ENCODE results near the gene CMKLR1. TPM values are rescaled to one million over a fixed set of nuclear protein-coding genes. Genes with fewer than 3 reads are reported as not detected.

Gene CMKLR1
- total RNA-seq, 1 experiment from 2014 or later, result 0.66 TPM

GRCh38 chr12:108363165-108363564 lies 24.1 kb upstream of the CMKLR1 start:
- Histone ChIP-seq H2AFZ (ENCODE audit: low read length) (no peak overlapping the region), H3K9ac (ENCODE audit: extremely low read depth, insufficient read length, low read length) (no peak overlapping the region), H2AK5ac (ENCODE audit: insufficient read length, low read length) (no peak overlapping the region), H3K4me1 (ENCODE audit: insufficient read depth, low read length) (no peaks in the 10 kb centered on the region), H3K9me3 (ENCODE audit: control insufficient read depth, low read depth, low read length) (no peaks in the 10 kb centered on the region), H3T11ph (ENCODE audit: low read length) (no peak overlapping the region), H3K27ac (ENCODE audit: insufficient read length, low read depth, low read length) (no peak overlapping the region), H4K8ac (replicated peaks; ENCODE audit: insufficient read length, low read depth, low read length) (peak overlapping the region; percentile 28), H2BK5ac (ENCODE audit: insufficient read length, low read length) (no peak overlapping the region), H2BK20ac (ENCODE audit: low read depth, low read length, poor library complexity, severe bottlenecking) (no peak overlapping the region), H3K4me2 (ENCODE audit: insufficient read depth, insufficient read length, low read length) (no peak overlapping the region), H3K23me2 (ENCODE audit: insufficient read length, low read depth, low read length, poor library complexity, severe bottlenecking) (no peaks in the 10 kb centered on the region), H2BK15ac (ENCODE audit: low read depth, low read length) (no peak overlapping the region), H3K23ac (ENCODE audit: insufficient read length, low read depth, low read length) (no peak overlapping the region), H3K4ac (ENCODE audit: low read depth, low read length) (no peak overlapping the region), H2BK120ac (ENCODE audit: low read depth, low read length, poor library complexity, severe bottlenecking) (no peak overlapping the region), H3K27me3 (ENCODE audit: insufficient read depth, low read length) (no peaks in the 10 kb centered on the region), H3K14ac (ENCODE audit: insufficient read depth, low read length) (no peak overlapping the region), H4K20me1 (ENCODE audit: control insufficient read depth, insufficient read depth, insufficient read length) (peaks cover 2% of the 10 kb centered on the region), H3K79me2 (ENCODE audit: insufficient read depth, low read length) (no peaks in the 10 kb centered on the region), H3K18ac (ENCODE audit: insufficient read length, low read depth, low read length) (peak overlapping the region; percentile 7), H3K79me1 (ENCODE audit: insufficient read depth, low read depth, low read length, poor library complexity, severe bottlenecking) (no peaks in the 10 kb centered on the region), H3K56ac (ENCODE audit: insufficient read length, low read depth, low read length) (no peak overlapping the region), H4K5ac (ENCODE audit: insufficient read length, low read depth, low read length) (no peak overlapping the region), H2BK12ac (ENCODE audit: insufficient read length, low read depth, low read length) (no peak overlapping the region), H4K91ac (ENCODE audit: insufficient read length, low read depth, low read length) (no peak overlapping the region)
- Mint-ChIP-seq H3K4me1 (peaks cover 7 to 8% of the 10 kb centered on the region in 2 experiments), H3K36me3 (ENCODE audit: insufficient read depth in 1 of 3, low read depth in 3 of 3) (no peaks in the 10 kb centered on the region), H3K27me3 (ENCODE audit: low read depth) (no peaks in the 10 kb centered on the region; the same call in none of the 2 replicates), H3K4me3 (peak overlapping the region in 1 of 2 experiments; percentile 6; a peak in 1 of 5 replicates), H3K27ac (peak overlapping the region in 1 of 3 experiments; percentile 16; a peak in 3 of 7 replicates), H3K9me3 (no peaks in the 10 kb centered on the region; a peak in 2 of 5 replicates)
- TF ChIP-seq, protein P1, sequence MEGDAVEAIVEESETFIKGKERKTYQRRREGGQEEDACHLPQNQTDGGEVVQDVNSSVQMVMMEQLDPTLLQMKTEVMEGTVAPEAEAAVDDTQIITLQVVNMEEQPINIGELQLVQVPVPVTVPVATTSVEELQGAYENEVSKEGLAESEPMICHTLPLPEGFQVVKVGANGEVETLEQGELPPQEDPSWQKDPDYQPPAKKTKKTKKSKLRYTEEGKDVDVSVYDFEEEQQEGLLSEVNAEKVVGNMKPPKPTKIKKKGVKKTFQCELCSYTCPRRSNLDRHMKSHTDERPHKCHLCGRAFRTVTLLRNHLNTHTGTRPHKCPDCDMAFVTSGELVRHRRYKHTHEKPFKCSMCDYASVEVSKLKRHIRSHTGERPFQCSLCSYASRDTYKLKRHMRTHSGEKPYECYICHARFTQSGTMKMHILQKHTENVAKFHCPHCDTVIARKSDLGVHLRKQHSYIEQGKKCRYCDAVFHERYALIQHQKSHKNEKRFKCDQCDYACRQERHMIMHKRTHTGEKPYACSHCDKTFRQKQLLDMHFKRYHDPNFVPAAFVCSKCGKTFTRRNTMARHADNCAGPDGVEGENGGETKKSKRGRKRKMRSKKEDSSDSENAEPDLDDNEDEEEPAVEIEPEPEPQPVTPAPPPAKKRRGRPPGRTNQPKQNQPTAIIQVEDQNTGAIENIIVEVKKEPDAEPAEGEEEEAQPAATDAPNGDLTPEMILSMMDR (conservative IDR thresholded peaks at IDR 0.05), result no peak
- 100% methylated on average over 8 of the region's 11 CpGs for whole genome bisulfite sequencing (ENCODE audit: extremely low coverage, insufficient read length, low lambda C conversion rate)
- no peak for DNase-seq

All from H9 (cell line).